ENCODE data around the gene SYNPO2.

GRCh38 chr4:118941149-118941548 is 52.5 kb downstream of the SYNPO2 start:
- no peak for TF ChIP-seq EZH2 (IDR thresholded peaks at IDR 0.05; ENCODE audit: borderline replicate concordance, low read depth, low read length, poor library complexity, severe bottlenecking)
- no peak for TF ChIP-seq CTCF (conservative IDR thresholded peaks at IDR 0.05; ENCODE audit: low read depth, low read length)

Measured in A673 (cell line).